MM.1S (cell line): Measurements from ENCODE around the gene SFXN5.

ENCODE experiments used
- CTCF ChIP-seq: fragments of 300-600 bp; sonication (generic); IDR thresholded peaks from 2 replicates; pipeline ENCODE4 v1.5.1; 2016; ENCODE audit warnings: antibody characterized with exemption, low read length, mixed read lengths
- EZH2 ChIP-seq: fragments of 300-600 bp; sonication (generic); optimal IDR thresholded peaks from 2 replicates; pipeline ENCODE3; 2017; ENCODE audit warnings: low read depth, mild to moderate bottlenecking, antibody characterized with exemption, low read length, mixed read lengths
- EZH2phosphoT487 ChIP-seq: fragments of 300-600 bp; sonication (generic); IDR thresholded peaks from 2 replicates; pipeline ENCODE4 v1.6.1; 2018; ENCODE audit warnings: antibody characterized with exemption, low read length

GRCh38 chr2:73077424-73077795 is 5.9 kb upstream of the SFXN5 start:
- TF ChIP-seq CTCF (no peak), EZH2phosphoT487 (no peak), EZH2 (no peak)
